Adrenal gland (tissue), 12 donors: Measurements from ENCODE around the gene MRRF. TPM values are rescaled to one million over a fixed set of nuclear protein-coding genes. Genes with fewer than 3 reads are reported as not detected.

Source experiments
- DNase-seq, 7 donors: peaks; one replicate each; pipeline ENCODE4 v3.0.0-alpha.2; 2019 to 2020
- H3K27ac ChIP-seq, 5 donors: fragments of 200-600 bp; sonication (generic) in 4 of 5; 1 replicate in 3 of 5; 2 replicates in 2 of 5; pipeline versions ENCODE4 v1.5.1 to v1.8.0; 2016 to 2020; ENCODE audit warnings: mild to moderate bottlenecking in 1 of 5
- H3K27me3 ChIP-seq: fragments of 200-600 bp; 2 replicates; pipeline ENCODE4 v1.8.0; 2021
- H3K36me3 ChIP-seq, 2 donors: fragments of 200-600 bp; replicated peaks in 1 of 2; 1 replicate in 1 of 2; 2 replicates in 1 of 2; pipeline versions ENCODE4 v1.5.1 to v1.8.0; 2018 to 2022
- H3K4me1 ChIP-seq, 2 donors: fragments of 200-600 bp; replicated peaks in 1 of 2; 1 replicate in 1 of 2; 2 replicates in 1 of 2; pipeline versions ENCODE4 v1.5.1 to v1.8.0; 2018 to 2021
- H3K4me3 ChIP-seq, 4 donors: fragments of 200-600 bp; sonication (generic) in 3 of 4; one replicate each; pipeline ENCODE4 v1.5.1; 2016 to 2018
- H3K9me3 ChIP-seq, 3 donors: fragments of 200-600 bp; sonication (generic) in 1 of 3; replicated peaks in 1 of 3; 1 replicate in 2 of 3; 2 replicates in 1 of 3; pipeline versions ENCODE4 v1.5.1 to v1.8.0; 2016 to 2021
- POLR2A ChIP-seq, 2 donors: fragments of 450-650 bp; IDR thresholded peaks; one replicate each; pipeline ENCODE4 v1.6.1; 2017; ENCODE audit warnings: antibody characterized with exemption in 2 of 2, mild to moderate bottlenecking in 2 of 2, moderate library complexity in 1 of 2
- WGBS, 4 donors: extraction: QIAGEN DNeasy Blood & Tissue Kit in 2 of 4; methylation state at CpG; one replicate each; pipeline versions ENCODE4 v1.1.5 to v1.1.7; 2013 to 2017; 5-methylcytosine and 5-hydroxymethylcytosine counted together
- intact Hi-C, 2 donors: fragments of 100-400 bp; cut with DNase I; formaldehyde crosslinking; loops; one replicate each; pipeline versions ENCODE4 v1.14.1 to v1.15.0; 2022 to 2023
- polyA plus RNA-seq, 3 donors: library from polyadenylated mRNA; stranded (reverse); fragments of 200-250 nt in 2 of 3; fragments of 350-450 nt in 1 of 3; fragmentation: Illumina TruSeq in 1 of 3; extraction: RNeasy Lipid Tissue Mini Kit (QIAGEN cat#74804) in 1 of 3; gene quantifications; one replicate each; pipeline ENCODE4 v1.2.3, GENCODE V29; 2013 to 2014
- total RNA-seq, 9 donors: library from RNA; depleted of rRNA in 4 of 9; stranded (reverse); fragments of >200 nt in 4 of 9; fragments of 120-200 nt in 1 of 9; fragmentation: NEBNext Ultra II Directional in 1 of 9; extraction: Animal tissue kit (Norgen Biotek cat#: 25700) in 1 of 9; gene quantifications; one replicate each; pipeline versions ENCODE4 v1.1.0 to v1.2.4, GENCODE V29; 2013 to 2023
- TF ChIP-seq, protein P1 (sequence below), 6 experiments: fragments of 450-650 bp in 4 of 6; fragments of 200-600 bp in 2 of 6; sonication (generic) in 1 of 6; IDR thresholded peaks; 1 replicate in 5 of 6; 2 replicates in 1 of 6; pipeline versions ENCODE4 v1.5.1 to v1.8.0; 2016 to 2021; ENCODE audit warnings: antibody characterized with exemption in 6 of 6, mild to moderate bottlenecking in 2 of 6, moderate library complexity in 1 of 6
- donor health status: healthy with polysubstance abuse.
- donor health status: Bipolar disorder and iron deficiency.
- donor health status: DM: yes; HTN: yes; CAD: no.
- donor health status: DM: no; HTN: no; CAD: no.
- donor health status: DM: no; HTN: no; CAD: no.
- donor health status: DM: yes; HTN: yes; CAD: no.

The MRRF gene
- total and polyA plus RNA-seq, 12 donors: 24.9 to 66.3 (median 35.5) TPM

DNA sequence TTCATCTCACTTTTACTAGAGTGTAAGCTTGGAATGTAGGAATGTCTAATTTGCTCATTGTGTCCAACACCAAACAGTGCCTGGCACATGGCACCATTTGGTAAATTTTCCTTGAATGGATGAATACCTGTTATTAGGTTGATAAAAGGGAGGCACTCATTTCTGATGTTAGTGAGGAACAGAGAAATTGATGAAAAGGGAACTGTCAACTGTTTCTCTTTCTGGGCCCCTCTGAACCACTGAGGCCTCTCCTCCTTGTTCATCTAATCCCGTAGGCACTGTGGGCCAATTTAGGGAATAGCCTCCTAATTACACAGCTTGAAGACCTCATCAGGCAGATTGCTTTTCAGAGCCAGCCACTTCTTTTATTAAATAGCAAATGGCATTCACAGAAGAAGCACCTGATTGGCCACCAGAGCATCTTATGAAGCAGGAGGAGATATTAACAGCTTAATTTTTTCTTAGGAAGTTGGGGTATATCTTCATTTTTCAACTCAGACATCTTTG lies 22.6 kb downstream of the MRRF start:
- Histone ChIP-seq H3K9me3 (no peaks in the 10 kb centered on the region), H3K27ac (no peak overlapping the region), H3K4me1 (no peaks in the 10 kb centered on the region), H3K27me3 (no peaks in the 10 kb centered on the region), H3K4me3 (no peak overlapping the region), H3K36me3 (peaks cover 0 to 40% of the 10 kb centered on the region in 2 donors)
- intact Hi-C loops: no loop called here
- WGBS, 4 donors: 76 to 88% (median 82%) methylated on average over 1 of the region's 1 CpG
- no peak for TF ChIP-seq POLR2A (IDR thresholded peaks at IDR 0.05)
- TF ChIP-seq, protein P1, sequence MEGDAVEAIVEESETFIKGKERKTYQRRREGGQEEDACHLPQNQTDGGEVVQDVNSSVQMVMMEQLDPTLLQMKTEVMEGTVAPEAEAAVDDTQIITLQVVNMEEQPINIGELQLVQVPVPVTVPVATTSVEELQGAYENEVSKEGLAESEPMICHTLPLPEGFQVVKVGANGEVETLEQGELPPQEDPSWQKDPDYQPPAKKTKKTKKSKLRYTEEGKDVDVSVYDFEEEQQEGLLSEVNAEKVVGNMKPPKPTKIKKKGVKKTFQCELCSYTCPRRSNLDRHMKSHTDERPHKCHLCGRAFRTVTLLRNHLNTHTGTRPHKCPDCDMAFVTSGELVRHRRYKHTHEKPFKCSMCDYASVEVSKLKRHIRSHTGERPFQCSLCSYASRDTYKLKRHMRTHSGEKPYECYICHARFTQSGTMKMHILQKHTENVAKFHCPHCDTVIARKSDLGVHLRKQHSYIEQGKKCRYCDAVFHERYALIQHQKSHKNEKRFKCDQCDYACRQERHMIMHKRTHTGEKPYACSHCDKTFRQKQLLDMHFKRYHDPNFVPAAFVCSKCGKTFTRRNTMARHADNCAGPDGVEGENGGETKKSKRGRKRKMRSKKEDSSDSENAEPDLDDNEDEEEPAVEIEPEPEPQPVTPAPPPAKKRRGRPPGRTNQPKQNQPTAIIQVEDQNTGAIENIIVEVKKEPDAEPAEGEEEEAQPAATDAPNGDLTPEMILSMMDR (IDR thresholded peaks at IDR 0.05): no peak
- DNase-seq: no peak

- peaks cover 0 to 44% of the 10 kb centered on the region in 2 donors for H3K36me3 ChIP-seq
- no peak overlapping the region for H3K27ac ChIP-seq
- no peaks in the 10 kb centered on the region for H3K4me1 ChIP-seq
- TF ChIP-seq, protein P1 (IDR thresholded peaks at IDR 0.05): no peak
- no peak for TF ChIP-seq POLR2A (IDR thresholded peaks at IDR 0.05)
- DNase-seq: no peak
- no peak overlapping the region for H3K4me3 ChIP-seq
- H3K9me3 ChIP-seq: no peaks in the 10 kb centered on the region
- intact Hi-C loops: no loop called here
- no peaks in the 10 kb centered on the region for H3K27me3 ChIP-seq
- 93 to 98% (median 97%) methylated on average over 3 of the region's 3 CpGs for WGBS, 4 donors
Observed at GRCh38 chr9:122291458-122291857, 26.8 kb downstream of the MRRF start.

DNA sequence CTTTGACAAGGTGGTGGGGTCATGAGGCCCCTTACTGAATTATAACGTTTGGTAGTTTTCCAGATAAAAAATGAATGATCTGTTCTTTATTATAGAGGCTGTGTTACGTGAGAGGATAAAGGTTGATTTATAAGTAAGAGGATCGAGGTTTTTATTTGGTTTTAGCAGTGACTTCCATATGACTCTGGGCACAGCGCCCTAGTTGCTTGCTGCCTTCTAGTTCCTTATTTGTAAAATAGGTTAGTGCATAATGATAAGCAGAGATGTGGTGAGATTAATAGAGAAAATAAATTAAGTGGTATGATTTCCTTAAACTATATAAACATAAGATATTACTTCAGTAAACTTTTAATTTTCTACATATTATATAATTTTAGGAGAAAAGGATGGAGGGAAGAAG lies 29.8 kb downstream of the MRRF start:
- 65 to 73% (median 71%) methylated on average over 4 of the region's 4 CpGs for WGBS, 4 donors
- Histone ChIP-seq H3K36me3 (peaks cover 0 to 29% of the 10 kb centered on the region in 2 donors), H3K9me3 (no peaks in the 10 kb centered on the region), H3K27me3 (no peaks in the 10 kb centered on the region), H3K27ac (no peak overlapping the region), H3K4me1 (no peaks in the 10 kb centered on the region), H3K4me3 (no peak overlapping the region)
- intact Hi-C loops: no loop called here
- no peak for DNase-seq
- TF ChIP-seq POLR2A (IDR thresholded peaks at IDR 0.05): no peak
- TF ChIP-seq, protein P1 (IDR thresholded peaks at IDR 0.05): no peak

DNA sequence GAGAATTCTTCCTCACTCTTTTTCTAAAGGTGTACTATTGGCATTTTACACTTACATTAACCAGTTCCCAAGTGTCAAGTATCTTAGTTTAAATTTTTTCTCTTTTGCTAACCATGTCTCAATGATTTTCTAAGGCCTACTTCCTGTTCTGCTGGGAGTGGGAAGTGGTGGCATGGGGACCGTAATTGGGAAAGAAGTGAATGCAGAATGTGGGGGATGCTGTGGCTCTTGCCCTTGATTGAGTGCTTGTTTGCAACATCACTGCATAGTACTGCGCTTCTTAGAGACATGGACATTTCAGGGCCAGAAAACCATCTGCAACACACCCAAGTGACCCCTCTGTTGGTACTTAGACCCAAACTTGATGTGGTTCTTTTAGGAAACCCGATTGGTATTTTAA lies 32.8 kb downstream of the MRRF start:
- Histone ChIP-seq H3K27me3 (no peaks in the 10 kb centered on the region), H3K36me3 (peaks cover 0 to 16% of the 10 kb centered on the region in 2 donors), H3K27ac (no peak overlapping the region), H3K9me3 (no peaks in the 10 kb centered on the region), H3K4me3 (no peak overlapping the region), H3K4me1 (no peaks in the 10 kb centered on the region)
- DNase-seq: no peak
- 84 to 95% (median 88%) methylated on average over 3 of the region's 3 CpGs for WGBS, 4 donors
- intact Hi-C loops: no loop called here
- no peak for TF ChIP-seq POLR2A (IDR thresholded peaks at IDR 0.05)
- TF ChIP-seq, protein P1 (IDR thresholded peaks at IDR 0.05): no peak
